ENCODE data around the gene SPARC. TPM values are rescaled to one million over a fixed set of nuclear protein-coding genes. Genes with fewer than 3 reads are reported as not detected.

SPARC gene
- total RNA-seq, 1 donor from 2014 or later = 158 TPM

DNA sequence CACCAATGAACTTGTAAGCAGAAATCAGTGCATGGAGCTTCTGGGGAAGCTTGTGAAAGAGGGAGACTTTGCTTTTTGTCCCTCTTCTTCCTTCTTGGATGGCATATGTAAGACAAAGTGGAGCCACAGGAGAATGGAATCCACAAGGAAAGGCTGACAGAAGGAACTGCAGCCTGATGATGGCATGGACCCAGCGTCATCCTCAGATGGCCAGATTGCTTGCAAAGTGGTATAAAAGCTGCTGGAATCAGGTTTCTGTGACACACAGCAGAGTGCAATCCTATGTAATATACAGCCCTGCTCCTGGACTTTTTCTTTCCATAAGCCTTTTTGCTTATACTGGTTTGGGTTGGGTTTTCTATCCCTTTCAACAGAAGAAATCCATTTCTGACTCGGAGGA lies 31.4 kb upstream of the SPARC start:
- Mint-ChIP-seq H3K9me3 (peaks cover 4% of the 10 kb centered on the region), H3K4me3 (no peak overlapping the region), H3K27ac (no peak overlapping the region), H3K36me3 (no peaks in the 10 kb centered on the region), H3K27me3 (ENCODE audit: insufficient read depth, low read depth) (peaks cover 5% of the 10 kb centered on the region), H3K4me1 (peaks cover 8% of the 10 kb centered on the region)
- no peak for DNase-seq (ENCODE audit: low spot score)
- H3K9ac ChIP-seq = no peak overlapping the region
- peaks cover 15% of the 10 kb centered on the region for H3K4me1 ChIP-seq
- H3K9me3 ChIP-seq (ENCODE audit: low read depth) = no peaks in the 10 kb centered on the region
- no peaks in the 10 kb centered on the region for H3K36me3 ChIP-seq
- TF ChIP-seq, protein P1, sequence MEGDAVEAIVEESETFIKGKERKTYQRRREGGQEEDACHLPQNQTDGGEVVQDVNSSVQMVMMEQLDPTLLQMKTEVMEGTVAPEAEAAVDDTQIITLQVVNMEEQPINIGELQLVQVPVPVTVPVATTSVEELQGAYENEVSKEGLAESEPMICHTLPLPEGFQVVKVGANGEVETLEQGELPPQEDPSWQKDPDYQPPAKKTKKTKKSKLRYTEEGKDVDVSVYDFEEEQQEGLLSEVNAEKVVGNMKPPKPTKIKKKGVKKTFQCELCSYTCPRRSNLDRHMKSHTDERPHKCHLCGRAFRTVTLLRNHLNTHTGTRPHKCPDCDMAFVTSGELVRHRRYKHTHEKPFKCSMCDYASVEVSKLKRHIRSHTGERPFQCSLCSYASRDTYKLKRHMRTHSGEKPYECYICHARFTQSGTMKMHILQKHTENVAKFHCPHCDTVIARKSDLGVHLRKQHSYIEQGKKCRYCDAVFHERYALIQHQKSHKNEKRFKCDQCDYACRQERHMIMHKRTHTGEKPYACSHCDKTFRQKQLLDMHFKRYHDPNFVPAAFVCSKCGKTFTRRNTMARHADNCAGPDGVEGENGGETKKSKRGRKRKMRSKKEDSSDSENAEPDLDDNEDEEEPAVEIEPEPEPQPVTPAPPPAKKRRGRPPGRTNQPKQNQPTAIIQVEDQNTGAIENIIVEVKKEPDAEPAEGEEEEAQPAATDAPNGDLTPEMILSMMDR (IDR thresholded peaks at IDR 0.05) = no peak
- TF ChIP-seq EZH2phosphoT487 (IDR thresholded peaks at IDR 0.05) = no peak
- no peak for TF ChIP-seq EZH2 (IDR thresholded peaks at IDR 0.05)
- no peak overlapping the region for H3K4me2 ChIP-seq
- no peaks in the 10 kb centered on the region for H3K79me2 ChIP-seq (ENCODE audit: low read depth)
- H3K4me3 ChIP-seq = no peak overlapping the region
- H2AFZ ChIP-seq (replicated peaks) = no peak overlapping the region
- H4K20me1 ChIP-seq (ENCODE audit: low read depth) = no peaks in the 10 kb centered on the region
- H3K27ac ChIP-seq = no peak overlapping the region
- peaks cover 4% of the 10 kb centered on the region for H3F3A ChIP-seq (ENCODE audit: low read depth)
- no peaks in the 10 kb centered on the region for H3K27me3 ChIP-seq

DNA sequence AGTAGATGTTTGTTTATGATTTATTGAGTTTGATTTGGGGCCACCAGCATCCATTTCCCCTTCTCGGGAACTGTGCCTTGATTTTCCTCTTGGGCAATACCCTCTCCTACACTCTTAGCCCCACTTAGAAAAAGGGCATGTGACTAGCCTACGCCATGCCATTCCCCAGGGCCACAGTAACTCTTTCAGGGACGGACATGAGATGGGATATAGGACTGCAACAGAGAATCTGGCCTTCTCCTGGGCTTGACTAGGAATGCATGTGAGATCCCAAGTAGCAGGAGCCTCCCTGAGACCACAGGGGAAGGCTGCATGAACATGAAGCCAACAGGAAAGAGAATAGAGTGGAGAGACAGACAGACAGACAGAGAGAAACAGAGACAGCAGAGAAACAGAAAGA lies 30.7 kb upstream of the SPARC start:
- Mint-ChIP-seq H3K36me3 (peaks cover 3% of the 10 kb centered on the region), H3K4me1 (peaks cover 12% of the 10 kb centered on the region), H3K4me3 (no peak overlapping the region), H3K9me3 (peaks cover 8% of the 10 kb centered on the region), H3K27ac (no peak overlapping the region), H3K27me3 (ENCODE audit: insufficient read depth, low read depth) (peaks cover 5% of the 10 kb centered on the region)
- H3K9ac ChIP-seq = no peak overlapping the region
- H3K27ac ChIP-seq = no peak overlapping the region
- TF ChIP-seq, protein P1 (IDR thresholded peaks at IDR 0.05) = no peak
- TF ChIP-seq EZH2phosphoT487 (IDR thresholded peaks at IDR 0.05) = no peak
- TF ChIP-seq EZH2 (IDR thresholded peaks at IDR 0.05) = no peak
- H3F3A ChIP-seq (ENCODE audit: low read depth) = peaks cover 4% of the 10 kb centered on the region
- H3K9me3 ChIP-seq (ENCODE audit: low read depth) = no peaks in the 10 kb centered on the region
- no peak overlapping the region for H2AFZ ChIP-seq (replicated peaks)
- no peaks in the 10 kb centered on the region for H3K36me3 ChIP-seq
- H3K4me3 ChIP-seq = no peak overlapping the region
- no peak overlapping the region for H3K4me2 ChIP-seq
- peaks cover 15% of the 10 kb centered on the region for H3K4me1 ChIP-seq
- DNase-seq (ENCODE audit: low spot score) = no peak
- no peaks in the 10 kb centered on the region for H3K27me3 ChIP-seq
- no peaks in the 10 kb centered on the region for H4K20me1 ChIP-seq (ENCODE audit: low read depth)
- no peaks in the 10 kb centered on the region for H3K79me2 ChIP-seq (ENCODE audit: low read depth)

DNA sequence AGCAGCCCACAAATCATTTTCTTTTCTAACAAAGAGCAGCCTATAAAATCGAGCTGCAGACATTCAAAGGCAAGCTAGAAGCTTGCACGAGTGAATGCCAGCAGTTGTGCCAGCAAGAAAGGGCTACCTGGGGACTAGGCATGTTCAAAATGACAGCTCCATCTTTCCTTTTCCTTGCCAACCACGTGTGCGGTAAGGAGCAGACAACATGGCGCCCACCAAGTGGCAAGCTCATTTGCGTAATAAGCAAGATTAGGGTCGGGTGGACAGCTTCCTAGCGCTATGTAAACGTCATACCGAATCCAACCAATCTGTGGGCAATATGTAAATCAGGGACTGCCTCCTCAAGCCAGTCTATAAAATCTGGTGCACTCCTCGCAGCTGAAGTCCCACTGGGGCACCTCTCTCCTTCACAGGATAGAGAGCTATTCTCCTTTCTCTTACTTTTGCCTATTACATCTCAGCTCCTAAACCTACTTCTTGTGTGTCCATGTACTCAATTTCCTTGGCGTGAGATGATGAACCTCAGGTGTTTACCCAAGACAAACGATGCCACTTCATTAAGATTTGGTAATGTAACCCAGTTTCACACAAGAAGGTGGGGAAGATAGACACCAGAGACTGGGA lies 22.5 kb upstream of the SPARC start:
- H4K20me1 ChIP-seq (ENCODE audit: low read depth) = no peaks in the 10 kb centered on the region
- no peaks in the 10 kb centered on the region for H3F3A ChIP-seq (ENCODE audit: low read depth)
- H3K27me3 Mint-ChIP-seq (ENCODE audit: insufficient read depth, low read depth) = peaks cover 4% of the 10 kb centered on the region
- H3K4me3 Mint-ChIP-seq = no peak overlapping the region
- H3K9me3 ChIP-seq (ENCODE audit: low read depth) = no peaks in the 10 kb centered on the region
- H3K27ac ChIP-seq = no peak overlapping the region
- H3K79me2 ChIP-seq (ENCODE audit: low read depth) = no peaks in the 10 kb centered on the region
- H2AFZ ChIP-seq (replicated peaks) = no peak overlapping the region
- DNase-seq (ENCODE audit: low spot score) = no peak
- no peak overlapping the region for H3K4me2 ChIP-seq
- TF ChIP-seq EZH2 (IDR thresholded peaks at IDR 0.05) = no peak
- TF ChIP-seq, protein P1 (IDR thresholded peaks at IDR 0.05) = no peak
- TF ChIP-seq EZH2phosphoT487 (IDR thresholded peaks at IDR 0.05) = no peak
- no peaks in the 10 kb centered on the region for H3K36me3 ChIP-seq
- H3K4me3 ChIP-seq = no peak overlapping the region
- H3K9ac ChIP-seq = no peak overlapping the region
- peaks cover 10% of the 10 kb centered on the region for H3K9me3 Mint-ChIP-seq
- peaks cover 3% of the 10 kb centered on the region for H3K36me3 Mint-ChIP-seq
- H3K27ac Mint-ChIP-seq = no peak overlapping the region
- no peaks in the 10 kb centered on the region for H3K4me1 ChIP-seq
- H3K4me1 Mint-ChIP-seq = peaks cover 19% of the 10 kb centered on the region
- no peaks in the 10 kb centered on the region for H3K27me3 ChIP-seq
